ENCODE data around the gene GET4. TPM values are rescaled to one million over a fixed set of nuclear protein-coding genes. Genes with fewer than 3 reads are reported as not detected.

Gene GET4
- polyA plus RNA-seq, 3 donors: 20.1 to 36.8 (median 25.5) TPM

- no peaks in the 10 kb centered on the region for H3K9me3 ChIP-seq (replicated peaks in 1 of 2; ENCODE audit: control insufficient read depth in 1 of 2, insufficient read depth in 1 of 2, low read length in 2 of 2)
- no peak overlapping the region for H3K4me3 Mint-ChIP-seq
- H3K9ac ChIP-seq (ENCODE audit: insufficient read depth, low read length, poor library complexity, severe bottlenecking): no peak overlapping the region
- no peak for TF ChIP-seq CTCF (IDR thresholded peaks at IDR 0.05)
- peaks cover 73 to 92% of the 10 kb centered on the region in 2 donors for H3K36me3 Mint-ChIP-seq
- H3K9me3 Mint-ChIP-seq: peaks cover 0 to 2% (median 0%) of the 10 kb centered on the region in 7 donors
- no peak overlapping the region for H3K4me3 ChIP-seq (replicated peaks in 1 of 3; ENCODE audit: low read depth in 2 of 3, low read length in 3 of 3)
- no peaks in the 10 kb centered on the region for H3K4me1 Mint-ChIP-seq
- H3K27ac Mint-ChIP-seq: peak overlapping the region in 1 of 7 donors; percentile 44
- no peak overlapping the region for H3K27ac ChIP-seq (ENCODE audit: low read depth in 1 of 2, low read length in 2 of 2)
- 97% methylated on average over 18 of the region's 18 CpGs for WGBS (ENCODE audit: insufficient coverage)
- intact Hi-C loops (cut with micrococcal nuclease): no loop called here
- H2AFZ ChIP-seq (ENCODE audit: insufficient read depth, low read depth, low read length, poor library complexity, severe bottlenecking): no peak overlapping the region
- peaks cover 58 to 92% of the 10 kb centered on the region in 2 donors for H3K36me3 ChIP-seq (replicated peaks in 1 of 2; ENCODE audit: control insufficient read depth in 1 of 2, insufficient read depth in 2 of 2, low read length in 2 of 2)
- H3K27me3 ChIP-seq (ENCODE audit: control insufficient read depth in 2 of 2, insufficient read depth in 2 of 2, low read length in 2 of 2): no peaks in the 10 kb centered on the region
- no peak for DNase-seq
- H3K79me2 ChIP-seq (ENCODE audit: insufficient read depth, low read length): no peaks in the 10 kb centered on the region
- no peaks in the 10 kb centered on the region for H3K4me1 ChIP-seq (ENCODE audit: control insufficient read depth in 1 of 2, insufficient read depth in 2 of 2, low read length in 2 of 2)
- H4K20me1 ChIP-seq (ENCODE audit: insufficient read depth, low read length): no peaks in the 10 kb centered on the region
- H3K4me2 ChIP-seq (replicated peaks; ENCODE audit: extremely low read depth, low read length, poor library complexity, severe bottlenecking): no peak overlapping the region
- peaks cover 0 to 3% (median 3%) of the 10 kb centered on the region in 3 donors for H3K27me3 Mint-ChIP-seq (ENCODE audit: low read depth in 3 of 3)
Measured at GRCh38 chr7:867001-867405, 9.4 kb upstream of the GET4 start.

DNA sequence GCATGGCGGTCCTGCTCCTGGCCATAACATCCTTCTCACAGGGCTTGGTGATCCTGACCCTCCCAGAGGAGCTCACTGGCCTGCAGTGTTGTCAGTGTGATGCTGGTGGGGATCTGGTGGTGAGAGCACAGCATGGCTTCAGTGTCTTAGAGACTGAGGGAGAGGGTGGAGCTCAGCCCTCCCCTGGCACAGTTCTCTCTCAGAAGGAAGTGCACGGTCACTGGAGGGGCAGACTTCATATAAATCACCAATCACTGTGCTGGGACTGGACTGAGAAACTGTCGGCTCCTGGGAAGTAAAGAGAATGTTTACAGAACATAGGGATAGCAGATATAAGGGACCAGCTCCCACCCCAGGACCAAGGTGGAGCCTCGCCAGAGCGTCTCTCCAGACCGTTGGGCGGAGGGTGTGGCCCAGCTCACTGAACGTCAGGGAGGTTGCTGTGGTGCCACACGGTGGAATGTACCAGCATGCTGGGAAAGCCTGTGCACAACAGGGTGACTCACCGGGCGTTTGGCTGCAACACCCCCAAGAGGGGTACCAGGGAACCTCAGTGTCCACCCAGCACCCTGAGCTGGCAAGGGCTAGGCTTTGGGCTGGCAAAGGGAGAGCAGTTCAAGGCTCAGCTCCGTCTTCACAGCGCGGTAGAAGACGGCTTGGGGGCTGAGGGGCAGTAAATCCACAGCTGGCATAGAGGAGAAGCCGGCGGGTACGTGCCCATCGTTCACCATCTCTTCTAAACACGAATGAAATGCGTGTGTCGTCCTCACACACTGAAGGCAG lies 8.8 kb upstream of the GET4 start:
- Histone ChIP-seq H3K36me3 (replicated peaks in 1 of 2; ENCODE audit: control insufficient read depth in 1 of 2, insufficient read depth in 2 of 2, low read length in 2 of 2) (peaks cover 61 to 92% of the 10 kb centered on the region in 2 donors), H4K20me1 (ENCODE audit: insufficient read depth, low read length) (no peaks in the 10 kb centered on the region), H3K4me3 (replicated peaks in 1 of 3; ENCODE audit: low read depth in 2 of 3, low read length in 3 of 3) (no peak overlapping the region), H3K4me1 (ENCODE audit: control insufficient read depth in 1 of 2, insufficient read depth in 2 of 2, low read length in 2 of 2) (no peaks in the 10 kb centered on the region), H3K27ac (ENCODE audit: low read depth in 1 of 2, low read length in 2 of 2) (no peak overlapping the region), H3K79me2 (ENCODE audit: insufficient read depth, low read length) (no peaks in the 10 kb centered on the region), H2AFZ (ENCODE audit: insufficient read depth, low read depth, low read length, poor library complexity, severe bottlenecking) (no peak overlapping the region), H3K4me2 (replicated peaks; ENCODE audit: extremely low read depth, low read length, poor library complexity, severe bottlenecking) (no peak overlapping the region), H3K27me3 (ENCODE audit: control insufficient read depth in 2 of 2, insufficient read depth in 2 of 2, low read length in 2 of 2) (no peaks in the 10 kb centered on the region), H3K9ac (ENCODE audit: insufficient read depth, low read length, poor library complexity, severe bottlenecking) (no peak overlapping the region), H3K9me3 (replicated peaks in 1 of 2; ENCODE audit: control insufficient read depth in 1 of 2, insufficient read depth in 1 of 2, low read length in 2 of 2) (no peaks in the 10 kb centered on the region)
- DNase-seq: no peak
- Mint-ChIP-seq H3K4me3 (no peak overlapping the region), H3K36me3 (peaks cover 73 to 92% of the 10 kb centered on the region in 2 donors), H3K27me3 (ENCODE audit: low read depth in 3 of 3) (peaks cover 0 to 3% (median 3%) of the 10 kb centered on the region in 3 donors), H3K9me3 (peaks cover 0 to 2% (median 0%) of the 10 kb centered on the region in 7 donors), H3K4me1 (no peaks in the 10 kb centered on the region), H3K27ac (peak overlapping the region in 4 of 7 donors; percentile 41 to 54 (median 44))
- TF ChIP-seq CTCF (IDR thresholded peaks at IDR 0.05): no peak
- WGBS (ENCODE audit: insufficient coverage): 95% methylated on average over 20 of the region's 22 CpGs
- intact Hi-C loops (cut with micrococcal nuclease): no loop called here
